ENCODE results near the gene LUC7L2. TPM values are rescaled to one million over a fixed set of nuclear protein-coding genes. Genes with fewer than 3 reads are reported as not detected.
"Not testable (repeated sequence)": the region's sequence is repeated elsewhere in the genome, so short reads cannot be mapped to it uniquely, and the experiment has no call there.

LUC7L2 gene
- total and polyA plus RNA-seq, 2 of the 8 experiments (the other 6 are each of a cell fraction or from before 2014, with no cell fraction given) = 22.9 to 67.8 TPM

GRCh38 chr7:139465072-139465471 lies 105.4 kb downstream of the LUC7L2 start:
- H3K4ac ChIP-seq (replicated peaks; ENCODE audit: insufficient read length, low read depth, low read length); POLR2A ChIA-PET (ENCODE audit: partially characterized antibody); H2BK15ac ChIP-seq (ENCODE audit: low read length); H3K56ac ChIP-seq (replicated peaks; ENCODE audit: insufficient read length, low read depth, low read length); H3K79me2 ChIP-seq (ENCODE audit: control insufficient read depth in 1 of 2, insufficient read depth in 2 of 2, low read length in 2 of 2); H3K23ac ChIP-seq (ENCODE audit: insufficient read length); H2BK20ac ChIP-seq (ENCODE audit: low read length); CTCF ChIA-PET (ENCODE audit: partially characterized antibody); H2AFZ ChIP-seq (ENCODE audit: low read length); H3K36me3 ChIP-seq (ENCODE audit: control insufficient read depth in 2 of 4, insufficient read depth in 4 of 4, low read length in 3 of 4); H2AK5ac ChIP-seq (ENCODE audit: low read depth, low read length); H3K27me3 ChIP-seq (replicated peaks in 1 of 4; ENCODE audit: control insufficient read depth in 3 of 4, extremely low read depth in 1 of 4, insufficient read depth in 3 of 4, low read length in 3 of 4); H3K9ac ChIP-seq (replicated peaks in 1 of 4; ENCODE audit: extremely low read depth in 1 of 4, low read depth in 3 of 4, low read length in 3 of 4); H2BK5ac ChIP-seq (ENCODE audit: low read depth, low read length); H3K9me3 ChIP-seq (ENCODE audit: insufficient read depth in 2 of 2, low read depth in 1 of 2, low read length in 1 of 2); H3K4me2 ChIP-seq (ENCODE audit: insufficient read depth in 1 of 2, low read depth in 2 of 2, low read length in 2 of 2); DNase-seq (ENCODE audit: low read depth in 1 of 2, low spot score in 2 of 2); H2BK12ac ChIP-seq (ENCODE audit: low read depth, low read length); H2BK120ac ChIP-seq (replicated peaks; ENCODE audit: low read depth, low read length); H4K20me1 ChIP-seq (replicated peaks in 1 of 2; ENCODE audit: control insufficient read depth in 1 of 2, insufficient read depth in 2 of 2, low read length in 2 of 2); H3K27ac ChIP-seq (ENCODE audit: low read depth, low read length); H3K79me1 ChIP-seq (ENCODE audit: low read depth, low read length); H4K8ac ChIP-seq (ENCODE audit: extremely low read depth, insufficient read depth, low read length); FAIRE-seq; H3K14ac ChIP-seq (ENCODE audit: insufficient read length); H3K4me1 ChIP-seq (replicated peaks in 1 of 4; ENCODE audit: control insufficient read depth in 3 of 4, insufficient read depth in 4 of 4, low read length in 3 of 4); H3K23me2 ChIP-seq (ENCODE audit: low read depth, low read length); H3K18ac ChIP-seq (ENCODE audit: extremely low read depth, low read length); H4K91ac ChIP-seq (replicated peaks; ENCODE audit: insufficient read length, low read length); H3K4me3 ChIP-seq (ENCODE audit: extremely low read depth in 1 of 4, insufficient read depth in 2 of 4, low read depth in 3 of 4, low read length in 4 of 4); H4K5ac ChIP-seq (ENCODE audit: insufficient read length, low read depth, low read length): not testable (repeated sequence)
- 91% methylated on average over 10 of the region's 10 CpGs; no CpG with 5 or more reads in 1 of the 2 experiments for WGBS, 2 experiments (ENCODE audit: extremely low coverage in 1 of 2, insufficient coverage in 1 of 2, insufficient read length in 1 of 2, insufficient replicate concordance in 2 of 2, low coverage in 1 of 2, low lambda C conversion rate in 2 of 2, missing lambda C conversion rate in 1 of 2)

- H3K79me2 ChIP-seq (ENCODE audit: control insufficient read depth in 1 of 2, insufficient read depth in 2 of 2, low read length in 2 of 2); H3K4me3 ChIP-seq (ENCODE audit: extremely low read depth in 1 of 4, insufficient read depth in 2 of 4, low read depth in 3 of 4, low read length in 4 of 4); H3K9ac ChIP-seq (replicated peaks in 1 of 4; ENCODE audit: extremely low read depth in 1 of 4, low read depth in 3 of 4, low read length in 3 of 4); H3K27ac ChIP-seq (ENCODE audit: low read depth, low read length); H4K91ac ChIP-seq (replicated peaks; ENCODE audit: insufficient read length, low read length); H3K27me3 ChIP-seq (replicated peaks in 1 of 4; ENCODE audit: control insufficient read depth in 3 of 4, extremely low read depth in 1 of 4, insufficient read depth in 3 of 4, low read length in 3 of 4); H2AFZ ChIP-seq (ENCODE audit: low read length); FAIRE-seq; H3K14ac ChIP-seq (ENCODE audit: insufficient read length); H3K4me2 ChIP-seq (ENCODE audit: insufficient read depth in 1 of 2, low read depth in 2 of 2, low read length in 2 of 2); H4K20me1 ChIP-seq (replicated peaks in 1 of 2; ENCODE audit: control insufficient read depth in 1 of 2, insufficient read depth in 2 of 2, low read length in 2 of 2); H3K18ac ChIP-seq (ENCODE audit: extremely low read depth, low read length); H2BK20ac ChIP-seq (ENCODE audit: low read length); H3K4me1 ChIP-seq (replicated peaks in 1 of 4; ENCODE audit: control insufficient read depth in 3 of 4, insufficient read depth in 4 of 4, low read length in 3 of 4); H3K9me3 ChIP-seq (ENCODE audit: insufficient read depth in 2 of 2, low read depth in 1 of 2, low read length in 1 of 2); H2AK5ac ChIP-seq (ENCODE audit: low read depth, low read length); H2BK15ac ChIP-seq (ENCODE audit: low read length); H3K23me2 ChIP-seq (ENCODE audit: low read depth, low read length); H3K79me1 ChIP-seq (ENCODE audit: low read depth, low read length); H3K36me3 ChIP-seq (ENCODE audit: control insufficient read depth in 2 of 4, insufficient read depth in 4 of 4, low read length in 3 of 4); H2BK5ac ChIP-seq (ENCODE audit: low read depth, low read length); H2BK120ac ChIP-seq (replicated peaks; ENCODE audit: low read depth, low read length); H3K56ac ChIP-seq (replicated peaks; ENCODE audit: insufficient read length, low read depth, low read length); H2BK12ac ChIP-seq (ENCODE audit: low read depth, low read length); H3K4ac ChIP-seq (replicated peaks; ENCODE audit: insufficient read length, low read depth, low read length); H4K8ac ChIP-seq (ENCODE audit: extremely low read depth, insufficient read depth, low read length); H4K5ac ChIP-seq (ENCODE audit: insufficient read length, low read depth, low read length); DNase-seq (ENCODE audit: low read depth in 1 of 2, low spot score in 2 of 2); POLR2A ChIA-PET (ENCODE audit: partially characterized antibody); H3K23ac ChIP-seq (ENCODE audit: insufficient read length): not testable (repeated sequence)
- 74% methylated on average over 7 of the region's 7 CpGs; no CpG with 5 or more reads in 1 of the 2 experiments for WGBS, 2 experiments (ENCODE audit: extremely low coverage in 1 of 2, insufficient coverage in 1 of 2, insufficient read length in 1 of 2, insufficient replicate concordance in 2 of 2, low coverage in 1 of 2, low lambda C conversion rate in 2 of 2, missing lambda C conversion rate in 1 of 2)
- CTCF ChIA-PET (ENCODE audit: partially characterized antibody) = interaction anchor here (0.6 kb wide), 1 partner anchor 1204 kb away, joined by 3 read pairs; no protein-coding TSS in a partner anchor
Observed at GRCh38 chr7:139467729-139468128, 108.0 kb downstream of the LUC7L2 start.

Measured in H1 (cell line).